ENCODE data around the gene PDSS1. TPM values are rescaled to one million over a fixed set of nuclear protein-coding genes. Genes with fewer than 3 reads are reported as not detected.
"Not testable (repeated sequence)": the region's sequence is repeated elsewhere in the genome, so short reads cannot be mapped to it uniquely, and the experiment has no call there.

PDSS1 gene
- total RNA-seq (1 to 10 TPM; 5.4 to 6.0 TPM), polyA plus RNA-seq (1 to 10 TPM; 2.9 to 3.9 (median 3.8) TPM), total RNA-seq (3.5 to 29.2 (median 6.6) reads per million in 6 experiments)

GRCh38 chr10:26697163-26697921 lies at the start of gene PDSS1:
Gene PDSS1 (plus strand): TSS chr10:26697701. CDS start chr10:26697712, 11 bp downstream.
- H3K9me3 Mint-ChIP-seq, result no peaks in the 10 kb centered on the region
- DNase-seq, result peak; percentile 31 to 75 (median 52)
- peaks cover 0 to 3% (median 0%) of the 10 kb centered on the region in 3 donors for H3K36me3 Mint-ChIP-seq
- peak within 1 kb of the TSS; percentile 94 to 99 (median 97) for H3K27ac Mint-ChIP-seq
- H3K4me1 Mint-ChIP-seq, result peaks cover 17 to 41% (median 39%) of the 10 kb centered on the region in 4 donors
- POLR2A ChIA-PET, result interaction anchor here (0.6 to 2.4 kb wide), 9 partner anchors 10 to 1671 kb away, joined by 3 to 16 read pairs (median 4); partner anchors contain the start of genes APBB1IP, MASTL and YME1L1
- no peaks in the 10 kb centered on the region for H3K27me3 Mint-ChIP-seq
- H3K4me3 Mint-ChIP-seq, result peak within 1 kb of the TSS; percentile 92 to 98 (median 94)
- peak; percentile 72 to 84 for ATAC-seq

- H3K27me3 Mint-ChIP-seq, H3K9me3 Mint-ChIP-seq, ATAC-seq, H3K36me3 Mint-ChIP-seq, H3K4me3 Mint-ChIP-seq, DNase-seq, POLR2A ChIA-PET: not testable (repeated sequence)
- Mint-ChIP-seq H3K4me1 (peaks cover 12 to 21% (median 13%) of the 10 kb centered on the region in 4 donors), H3K27ac (peak overlapping the region in 1 of 10 donors; percentile 15)
These were observed 49.3 kb upstream of the PDSS1 start for GRCh38 chr10:26648245-26648636.

GRCh38 chr10:26650406-26650805 lies 47.1 kb upstream of the PDSS1 start:
- peak overlapping the region in 2 of 10 donors; percentile 16 to 22 for H3K27ac Mint-ChIP-seq
- no peak for ATAC-seq
- no peak for DNase-seq
- peaks cover 0 to 2% (median 0%) of the 10 kb centered on the region in 9 donors for H3K9me3 Mint-ChIP-seq
- no peak overlapping the region for H3K4me3 Mint-ChIP-seq
- peaks cover 10 to 21% (median 12%) of the 10 kb centered on the region in 4 donors for H3K4me1 Mint-ChIP-seq
- peaks cover 0 to 1% (median 0%) of the 10 kb centered on the region in 5 donors for H3K27me3 Mint-ChIP-seq
- POLR2A ChIA-PET, result no interaction called here
- H3K36me3 Mint-ChIP-seq, result no peaks in the 10 kb centered on the region

GRCh38 chr10:26651476-26651875 lies 46.0 kb upstream of the PDSS1 start:
- H3K27me3 Mint-ChIP-seq, H3K4me3 Mint-ChIP-seq, H3K36me3 Mint-ChIP-seq, ATAC-seq, H3K27ac Mint-ChIP-seq, H3K9me3 Mint-ChIP-seq, POLR2A ChIA-PET, DNase-seq: not testable (repeated sequence)
- peaks cover 8 to 16% (median 10%) of the 10 kb centered on the region in 4 donors for H3K4me1 Mint-ChIP-seq

- no peak for DNase-seq
- peaks cover 0 to 6% (median 2%) of the 10 kb centered on the region in 4 donors for H3K4me1 Mint-ChIP-seq
- peaks cover 0 to 9% (median 2%) of the 10 kb centered on the region in 9 donors for H3K9me3 Mint-ChIP-seq
- POLR2A ChIA-PET, result no interaction called here
- peaks cover 0 to 1% (median 0%) of the 10 kb centered on the region in 5 donors for H3K27me3 Mint-ChIP-seq
- no peak overlapping the region for H3K4me3 Mint-ChIP-seq
- no peak overlapping the region for H3K27ac Mint-ChIP-seq
- H3K36me3 Mint-ChIP-seq, result no peaks in the 10 kb centered on the region
- no peak for ATAC-seq
These were observed 44.5 kb upstream of the PDSS1 start for GRCh38 chr10:26653004-26653403.

- Mint-ChIP-seq H3K27ac (no peak overlapping the region), H3K4me3 (no peak overlapping the region), H3K9me3 (peaks cover 0 to 16% (median 2%) of the 10 kb centered on the region in 9 donors), H3K4me1 (no peaks in the 10 kb centered on the region), H3K36me3 (no peaks in the 10 kb centered on the region), H3K27me3 (peaks cover 0 to 2% (median 0%) of the 10 kb centered on the region in 5 donors)
- ATAC-seq (no peak), DNase-seq (no peak)
- POLR2A ChIA-PET, result no interaction called here
These were observed 41.8 kb upstream of the PDSS1 start for GRCh38 chr10:26655746-26656145.

- H3K36me3 Mint-ChIP-seq, result peaks cover 0 to 7% (median 0%) of the 10 kb centered on the region in 3 donors
- H3K9me3 Mint-ChIP-seq, result peaks cover 0 to 19% (median 4%) of the 10 kb centered on the region in 9 donors
- POLR2A ChIA-PET, result no interaction called here
- peaks cover 0 to 5% (median 0%) of the 10 kb centered on the region in 5 donors for H3K27me3 Mint-ChIP-seq
- no peak for ATAC-seq
- peak overlapping the region in 3 of 10 donors; percentile 3 to 23 (median 5) for H3K27ac Mint-ChIP-seq
- H3K4me3 Mint-ChIP-seq, result no peak overlapping the region
- no peak for DNase-seq
- peaks cover 0 to 4% (median 0%) of the 10 kb centered on the region in 4 donors for H3K4me1 Mint-ChIP-seq
These were observed 34.6 kb upstream of the PDSS1 start for GRCh38 chr10:26662864-26663263.

- peak overlapping the region in 1 of 10 donors; percentile 47 for H3K27ac Mint-ChIP-seq
- no peak overlapping the region for H3K4me3 Mint-ChIP-seq
- peaks cover 0 to 12% (median 4%) of the 10 kb centered on the region in 9 donors for H3K9me3 Mint-ChIP-seq
- no peak for DNase-seq
- ATAC-seq, result no peak
- H3K36me3 Mint-ChIP-seq, result peaks cover 0 to 7% (median 0%) of the 10 kb centered on the region in 3 donors
- POLR2A ChIA-PET, result no interaction called here
- H3K4me1 Mint-ChIP-seq, result peaks cover 0 to 4% (median 0%) of the 10 kb centered on the region in 4 donors
- H3K27me3 Mint-ChIP-seq, result peaks cover 0 to 5% (median 0%) of the 10 kb centered on the region in 5 donors
These were observed 32.1 kb upstream of the PDSS1 start for GRCh38 chr10:26665080-26666048.

GRCh38 chr10:26675873-26676257 lies 21.6 kb upstream of the PDSS1 start:
- H3K27ac Mint-ChIP-seq, result peak overlapping the region in 5 of 10 donors; percentile 15 to 68 (median 40)

GRCh38 chr10:26679588-26679987 lies 17.9 kb upstream of the PDSS1 start:
- no peaks in the 10 kb centered on the region for H3K27me3 Mint-ChIP-seq
- peaks cover 0 to 1% (median 0%) of the 10 kb centered on the region in 3 donors for H3K36me3 Mint-ChIP-seq
- no peak for DNase-seq
- H3K4me3 Mint-ChIP-seq, result no peak overlapping the region
- POLR2A ChIA-PET, result interaction anchor here (1.4 kb wide), 1 partner anchor 17 kb away, joined by 4 read pairs; no protein-coding TSS in a partner anchor
- peaks cover 4 to 36% (median 31%) of the 10 kb centered on the region in 4 donors for H3K4me1 Mint-ChIP-seq
- H3K9me3 Mint-ChIP-seq, result peaks cover 0 to 3% (median 0%) of the 10 kb centered on the region in 9 donors
- ATAC-seq, result no peak
- peak overlapping the region in 1 of 10 donors; percentile 28 for H3K27ac Mint-ChIP-seq

More at GRCh38 chr10:26675873-26676257, 21.6 kb upstream of the PDSS1 start:
- H3K4me3 Mint-ChIP-seq, result no peak overlapping the region
- no peaks in the 10 kb centered on the region for H3K27me3 Mint-ChIP-seq
- peaks cover 0 to 1% (median 0%) of the 10 kb centered on the region in 3 donors for H3K36me3 Mint-ChIP-seq
- DNase-seq (no peak), ATAC-seq (no peak)
- H3K4me1 Mint-ChIP-seq, result peaks cover 0 to 10% (median 1%) of the 10 kb centered on the region in 4 donors
- POLR2A ChIA-PET, result no interaction called here
- peaks cover 0 to 3% (median 0%) of the 10 kb centered on the region in 9 donors for H3K9me3 Mint-ChIP-seq

GRCh38 chr10:26681076-26681475 lies 16.4 kb upstream of the PDSS1 start:
- Mint-ChIP-seq H3K4me1 (peaks cover 14 to 42% (median 38%) of the 10 kb centered on the region in 4 donors), H3K27me3 (no peaks in the 10 kb centered on the region), H3K36me3 (peaks cover 0 to 1% (median 0%) of the 10 kb centered on the region in 3 donors), H3K9me3 (no peaks in the 10 kb centered on the region), H3K4me3 (no peak overlapping the region), H3K27ac (peak overlapping the region in 1 of 10 donors; percentile 95)
- DNase-seq (no peak), ATAC-seq (no peak)
- POLR2A ChIA-PET, result no interaction called here

GRCh38 chr10:26681971-26682370 lies 15.5 kb upstream of the PDSS1 start:
- not testable (repeated sequence) for ATAC-seq, H3K27me3 Mint-ChIP-seq, H3K36me3 Mint-ChIP-seq, DNase-seq, H3K9me3 Mint-ChIP-seq
- peak overlapping the region; percentile 80 to 100 (median 97) for H3K27ac Mint-ChIP-seq
- H3K4me1 Mint-ChIP-seq, result peaks cover 14 to 42% (median 38%) of the 10 kb centered on the region in 4 donors
- H3K4me3 Mint-ChIP-seq, result peak overlapping the region in 4 of 10 donors; percentile 37 to 74 (median 54)
- POLR2A ChIA-PET, result interaction anchor here (0.9 to 2.3 kb wide), 3 partner anchors 15 to 472 kb away, joined by 3 to 16 read pairs (median 3); partner anchors contain the start of genes PDSS1 and YME1L1
